Measurements from ENCODE around the gene MPP3.
"Not testable (repeated sequence)": the region's sequence is repeated elsewhere in the genome, so short reads cannot be mapped to it uniquely, and the experiment has no call there.

MPP3 gene

GRCh38 chr17:43808076-43808475 is 24.9 kb downstream of the MPP3 start:
- DNase-seq (ENCODE audit: low read depth): no peak

GRCh38 chr17:43805117-43805516 is 27.8 kb downstream of the MPP3 start:
- DNase-seq (ENCODE audit: low read depth): no peak

GRCh38 chr17:43803758-43804157 is 29.2 kb downstream of the MPP3 start:
- DNase-seq (ENCODE audit: low read depth): no peak

- no peak for DNase-seq (ENCODE audit: low read depth)
These were observed 31.1 kb downstream of the MPP3 start for GRCh38 chr17:43801844-43802243.

- DNase-seq (ENCODE audit: low read depth): no peak
These were observed 32.2 kb downstream of the MPP3 start for GRCh38 chr17:43800736-43801135.

GRCh38 chr17:43799047-43799446 is 33.9 kb downstream of the MPP3 start:
- no peak for DNase-seq (ENCODE audit: low read depth)

- DNase-seq (ENCODE audit: low read depth): not testable (repeated sequence)
These were observed 34.9 kb downstream of the MPP3 start for GRCh38 chr17:43798024-43798423.

GRCh38 chr17:43792668-43793067 is 40.3 kb downstream of the MPP3 start:
- DNase-seq (ENCODE audit: low read depth): not testable (repeated sequence)

GRCh38 chr17:43791589-43791988 is 41.4 kb downstream of the MPP3 start:
- DNase-seq (ENCODE audit: low read depth): no peak

- DNase-seq (ENCODE audit: low read depth): no peak
These were observed 42.5 kb downstream of the MPP3 start for GRCh38 chr17:43790311-43790940.

GRCh38 chr17:43789482-43789881 is 43.5 kb downstream of the MPP3 start:
- no peak for DNase-seq (ENCODE audit: low read depth)

GRCh38 chr17:43788540-43788939 is 44.4 kb downstream of the MPP3 start:
- no peak for DNase-seq (ENCODE audit: low read depth)

GRCh38 chr17:43787728-43788127 is 45.2 kb downstream of the MPP3 start:
- no peak for DNase-seq (ENCODE audit: low read depth)

- no peak for DNase-seq (ENCODE audit: low read depth)
These were observed 48.3 kb downstream of the MPP3 start for GRCh38 chr17:43784628-43785101.

- no peak for DNase-seq (ENCODE audit: low read depth)
These were observed 48.9 kb downstream of the MPP3 start for GRCh38 chr17:43784068-43784467.

GRCh38 chr17:43782913-43783680 is 49.8 kb downstream of the MPP3 start:
- no peak for DNase-seq (ENCODE audit: low read depth)

- DNase-seq (ENCODE audit: low read depth): no peak
These were observed 52.8 kb downstream of the MPP3 start, which contains the start of gene CFAP97D1 for GRCh38 chr17:43780135-43780534. Gene CFAP97D1 (plus strand): TSS chr17:43780435. CDS start chr17:43780463, 28 bp downstream.

GRCh38 chr17:43779145-43780125 is 53.5 kb downstream of the MPP3 start:
- DNase-seq (ENCODE audit: low read depth): no peak

- peak; percentile 72 for DNase-seq (ENCODE audit: low read depth)
These were observed 54.4 kb downstream of the MPP3 start, which contains the start of gene DUSP3 for GRCh38 chr17:43778337-43779144. Gene DUSP3 (minus strand): TSS chr17:43778977. CDS start chr17:43778924, 53 bp downstream.

- no peak for DNase-seq (ENCODE audit: low read depth)
These were observed 58.4 kb downstream of the MPP3 start for GRCh38 chr17:43774304-43775250.

Data from activated T-cell treated with anti-CD3 and anti-CD28 coated beads for 24 hours (primary cell).